Measurements from ENCODE around the gene OVAAL.
A peak's percentile ranks its signal among the peaks of the same experiment; 100 is the strongest.

OVAAL gene

DNA sequence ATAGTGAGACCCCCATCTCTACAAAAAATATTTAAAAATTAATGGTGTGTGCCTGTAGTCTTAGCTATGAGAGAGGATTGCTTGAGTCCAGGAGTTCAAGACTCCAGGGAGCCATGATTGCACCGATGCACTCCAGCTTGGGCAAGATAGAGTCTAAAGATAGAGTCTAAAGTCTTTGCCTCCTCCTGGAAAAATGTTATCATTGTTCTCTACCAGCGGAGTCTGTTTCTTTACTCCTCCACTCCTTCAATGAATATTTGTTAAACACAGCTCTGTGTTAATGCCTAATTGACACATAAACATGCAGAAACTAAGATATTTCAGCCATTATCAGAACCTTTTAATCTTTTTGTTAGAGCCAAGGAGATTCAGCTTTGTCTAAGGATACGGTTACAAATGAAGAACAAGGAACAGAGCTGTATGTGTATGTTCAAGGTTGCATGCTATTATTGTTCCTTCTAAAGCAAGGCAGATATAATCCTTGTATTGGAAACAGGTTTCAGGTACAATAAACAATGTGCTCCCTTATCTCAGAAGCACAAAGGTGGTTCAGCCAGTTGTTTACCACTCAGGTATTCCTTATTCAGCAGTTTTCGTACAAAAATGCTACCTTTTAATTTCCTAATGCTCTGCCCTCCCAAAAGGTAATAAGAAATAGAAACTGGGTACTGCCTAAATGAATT lies 15.4 kb downstream of the OVAAL start:
- H3K4me1 Mint-ChIP-seq: peaks cover 28% of the 10 kb centered on the region
- H3K4me3 Mint-ChIP-seq: no peak overlapping the region
- H3K9me3 Mint-ChIP-seq: no peaks in the 10 kb centered on the region
- TF ChIP-seq, protein P1, sequence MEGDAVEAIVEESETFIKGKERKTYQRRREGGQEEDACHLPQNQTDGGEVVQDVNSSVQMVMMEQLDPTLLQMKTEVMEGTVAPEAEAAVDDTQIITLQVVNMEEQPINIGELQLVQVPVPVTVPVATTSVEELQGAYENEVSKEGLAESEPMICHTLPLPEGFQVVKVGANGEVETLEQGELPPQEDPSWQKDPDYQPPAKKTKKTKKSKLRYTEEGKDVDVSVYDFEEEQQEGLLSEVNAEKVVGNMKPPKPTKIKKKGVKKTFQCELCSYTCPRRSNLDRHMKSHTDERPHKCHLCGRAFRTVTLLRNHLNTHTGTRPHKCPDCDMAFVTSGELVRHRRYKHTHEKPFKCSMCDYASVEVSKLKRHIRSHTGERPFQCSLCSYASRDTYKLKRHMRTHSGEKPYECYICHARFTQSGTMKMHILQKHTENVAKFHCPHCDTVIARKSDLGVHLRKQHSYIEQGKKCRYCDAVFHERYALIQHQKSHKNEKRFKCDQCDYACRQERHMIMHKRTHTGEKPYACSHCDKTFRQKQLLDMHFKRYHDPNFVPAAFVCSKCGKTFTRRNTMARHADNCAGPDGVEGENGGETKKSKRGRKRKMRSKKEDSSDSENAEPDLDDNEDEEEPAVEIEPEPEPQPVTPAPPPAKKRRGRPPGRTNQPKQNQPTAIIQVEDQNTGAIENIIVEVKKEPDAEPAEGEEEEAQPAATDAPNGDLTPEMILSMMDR (IDR thresholded peaks at IDR 0.05; ENCODE audit: unreplicated experiment in 3 of 3): no peak
- H3K27ac Mint-ChIP-seq: peak overlapping the region; percentile 3 to 67 (median 60)
- H3K36me3 Mint-ChIP-seq (ENCODE audit: low read depth): no peaks in the 10 kb centered on the region
- H3K27me3 Mint-ChIP-seq (ENCODE audit: low read depth): peaks cover 4% of the 10 kb centered on the region

DNA sequence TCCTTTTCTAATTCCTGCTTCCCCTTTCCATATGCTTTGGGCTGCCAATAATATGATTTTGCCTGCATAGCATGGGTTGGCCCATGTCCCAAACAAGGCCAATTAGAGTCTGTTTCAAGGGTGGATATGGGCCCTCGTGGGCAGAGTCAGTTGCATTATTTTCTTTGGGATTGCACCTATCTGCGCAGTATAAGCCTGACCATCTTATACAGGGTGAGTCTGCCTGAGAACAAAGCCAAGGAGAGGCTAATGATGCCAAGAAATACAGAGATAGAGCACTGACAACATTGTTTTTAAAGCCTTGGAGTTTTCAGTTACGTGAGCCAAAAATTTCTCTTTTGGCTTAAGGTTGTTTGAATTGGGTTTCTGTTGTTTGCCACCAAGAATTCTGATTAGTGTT lies 18.6 kb downstream of the OVAAL start:
- H3K36me3 Mint-ChIP-seq (ENCODE audit: low read depth): no peaks in the 10 kb centered on the region
- H3K4me1 Mint-ChIP-seq: peaks cover 35% of the 10 kb centered on the region
- TF ChIP-seq, protein P1 (IDR thresholded peaks at IDR 0.05; ENCODE audit: unreplicated experiment in 3 of 3): no peak
- peak overlapping the region in 2 of 3 experiments; percentile 26 to 55 for H3K27ac Mint-ChIP-seq
- no peaks in the 10 kb centered on the region for H3K9me3 Mint-ChIP-seq
- H3K4me3 Mint-ChIP-seq: no peak overlapping the region
- H3K27me3 Mint-ChIP-seq (ENCODE audit: low read depth): peaks cover 2% of the 10 kb centered on the region

DNA sequence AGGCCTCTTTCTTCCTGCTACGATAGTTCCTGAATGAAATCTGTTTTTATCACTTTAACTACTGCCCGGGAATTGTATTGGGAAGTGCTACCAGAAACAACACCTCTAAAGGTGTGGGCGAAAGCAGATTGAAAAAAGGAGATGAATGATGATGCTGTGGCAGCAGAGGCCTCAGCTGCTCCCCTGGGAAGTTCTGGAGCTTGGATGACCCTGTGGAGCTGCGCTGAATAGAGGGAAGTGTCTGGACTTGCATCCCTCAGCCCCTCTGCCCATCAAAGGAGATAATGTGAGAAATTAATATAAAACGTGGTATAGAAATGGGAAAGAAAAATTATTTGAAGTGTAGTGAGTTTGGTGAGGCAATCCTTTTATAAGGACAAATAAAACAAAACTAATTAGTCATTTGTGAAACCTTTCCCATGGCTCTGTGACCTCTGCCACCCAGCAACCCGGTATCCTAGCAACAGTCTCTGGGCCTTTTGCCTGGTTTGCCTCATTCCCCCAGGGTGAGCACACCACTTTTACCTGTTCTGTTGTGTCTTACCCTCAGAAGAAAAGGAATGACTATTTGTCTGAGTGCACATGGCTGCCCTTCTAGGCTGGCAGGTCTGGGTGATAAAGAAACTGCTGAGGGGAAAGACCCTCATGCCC lies 21.3 kb downstream of the OVAAL start:
- TF ChIP-seq, protein P1 (IDR thresholded peaks at IDR 0.05; ENCODE audit: unreplicated experiment in 3 of 3): no peak
- Mint-ChIP-seq H3K4me1 (peaks cover 32% of the 10 kb centered on the region), H3K4me3 (no peak overlapping the region)

DNA sequence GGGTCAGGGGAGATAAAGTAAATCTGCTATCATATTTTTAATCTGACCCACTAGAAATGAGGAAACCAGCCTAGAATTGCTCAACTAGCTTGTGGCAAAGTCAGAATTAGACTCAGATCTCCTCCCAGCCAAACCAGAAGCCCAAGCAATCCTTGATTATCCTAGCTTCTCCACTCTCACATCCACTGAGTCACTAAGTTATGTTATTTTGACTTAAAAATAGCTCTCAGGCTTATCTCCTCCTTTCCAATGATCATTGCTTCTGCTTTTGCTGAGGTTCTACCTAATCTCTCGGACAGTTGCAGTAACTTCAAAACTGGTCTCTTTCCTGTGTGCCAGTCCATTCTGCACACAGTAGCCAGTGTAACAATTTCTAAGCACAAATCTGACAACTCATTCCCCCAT lies 22.9 kb downstream of the OVAAL start:
- TF ChIP-seq, protein P1 (IDR thresholded peaks at IDR 0.05; ENCODE audit: unreplicated experiment in 3 of 3): no peak
- H3K9me3 Mint-ChIP-seq: no peaks in the 10 kb centered on the region
- peaks cover 31% of the 10 kb centered on the region for H3K4me1 Mint-ChIP-seq
- H3K36me3 Mint-ChIP-seq (ENCODE audit: low read depth): no peaks in the 10 kb centered on the region
- no peak overlapping the region for H3K4me3 Mint-ChIP-seq
- peak overlapping the region in 1 of 3 experiments; percentile 40 for H3K27ac Mint-ChIP-seq
- no peaks in the 10 kb centered on the region for H3K27me3 Mint-ChIP-seq (ENCODE audit: low read depth)

More for the DNA sequence above, 21.3 kb downstream of the OVAAL start:
- Mint-ChIP-seq H3K36me3 (ENCODE audit: low read depth) (no peaks in the 10 kb centered on the region), H3K27ac (peak overlapping the region in 2 of 3 experiments; percentile 18 to 81), H3K9me3 (no peaks in the 10 kb centered on the region), H3K27me3 (ENCODE audit: low read depth) (no peaks in the 10 kb centered on the region)

GRCh38 chr1:180584869-180585268 lies 26.1 kb downstream of the OVAAL start:
- TF ChIP-seq, protein P1 (IDR thresholded peaks at IDR 0.05; ENCODE audit: unreplicated experiment in 3 of 3): no peak
- Mint-ChIP-seq H3K36me3 (ENCODE audit: low read depth) (no peaks in the 10 kb centered on the region), H3K4me3 (no peak overlapping the region), H3K9me3 (no peaks in the 10 kb centered on the region), H3K27ac (peak overlapping the region in 1 of 3 experiments; percentile 33), H3K4me1 (peaks cover 24% of the 10 kb centered on the region), H3K27me3 (ENCODE audit: low read depth) (no peaks in the 10 kb centered on the region)
